Body of pancreas (tissue), 4 donors: ENCODE data around the gene AKAP6. TPM values are rescaled to one million over a fixed set of nuclear protein-coding genes. Genes with fewer than 3 reads are reported as not detected.
"Not testable (repeated sequence)": the region's sequence is repeated elsewhere in the genome, so short reads cannot be mapped to it uniquely, and the experiment has no call there.

ENCODE experiments used
- ATAC-seq: fragments of 150-250 bp; one replicate; pipeline ENCODE4 v1.9.1; 2016
- DNase-seq, 4 donors: peaks; one replicate each; pipeline ENCODE4 v3.0.0-alpha.2; 2019
- H3K27ac ChIP-seq, 4 donors: fragments of 200-600 bp; sonication (generic); 1 replicate in 3 of 4; 2 replicates in 1 of 4; pipeline versions ENCODE4 v1.5.1 to v1.6.1; 2016 to 2019; ENCODE audit warnings: mild to moderate bottlenecking in 1 of 4, mixed read lengths in 1 of 4, moderate library complexity in 1 of 4
- H3K27me3 ChIP-seq, 2 donors: fragments of 200-600 bp; sonication (generic); one replicate each; pipeline ENCODE4 v1.6.0; 2016; ENCODE audit warnings: mild to moderate bottlenecking in 1 of 2
- H3K36me3 ChIP-seq, 2 donors: fragments of 200-600 bp; sonication (generic); replicated peaks in 1 of 2; 2 replicates each; pipeline ENCODE4 v1.5.1; 2016; ENCODE audit warnings: low read depth in 2 of 2; ENCODE audit not compliant: insufficient read depth in 1 of 2
- H3K4me1 ChIP-seq: fragments of 200-600 bp; sonication (generic); one replicate; pipeline ENCODE4 v1.6.0; 2016
- H3K4me3 ChIP-seq, 2 donors: fragments of 200-600 bp; sonication (generic); 1 replicate in 1 of 2; 2 replicates in 1 of 2; pipeline ENCODE4 v1.5.1; 2016 to 2019
- H3K9me3 ChIP-seq, 3 donors: fragments of 200-600 bp; sonication (generic); 1 replicate in 2 of 3; 2 replicates in 1 of 3; pipeline ENCODE4 v1.5.1; 2016
- POLR2A ChIP-seq, 3 donors: fragments of 450-650 bp; IDR thresholded peaks; one replicate each; pipeline ENCODE4 v1.6.1; 2016; ENCODE audit warnings: antibody characterized with exemption in 3 of 3, mild to moderate bottlenecking in 2 of 3
- WGBS, 2 donors: methylation state at CpG; one replicate each; pipeline ENCODE4 v1.1.5; 2017; 5-methylcytosine and 5-hydroxymethylcytosine counted together
- intact Hi-C: fragments of 100-400 bp; cut with DNase I; formaldehyde crosslinking; loops from one replicate; pipeline ENCODE4 v1.15.1; 2023
- total RNA-seq, 2 donors: library from RNA; depleted of rRNA; stranded (reverse); fragments of >200 nt; gene quantifications; one replicate each; pipeline ENCODE4 v1.1.0, GENCODE V29; 2016
- TF ChIP-seq, protein P1 (sequence below), 7 experiments: fragments of 450-650 bp in 4 of 7; fragments of 200-600 bp in 3 of 7; sonication (generic) in 3 of 7; IDR thresholded peaks; one replicate each; pipeline ENCODE4 v1.5.1; 2016 to 2019; ENCODE audit warnings: antibody characterized with exemption in 7 of 7

The AKAP6 gene
- total RNA-seq, 2 donors from 2014 or later: 2.0 to 2.9 TPM

DNA sequence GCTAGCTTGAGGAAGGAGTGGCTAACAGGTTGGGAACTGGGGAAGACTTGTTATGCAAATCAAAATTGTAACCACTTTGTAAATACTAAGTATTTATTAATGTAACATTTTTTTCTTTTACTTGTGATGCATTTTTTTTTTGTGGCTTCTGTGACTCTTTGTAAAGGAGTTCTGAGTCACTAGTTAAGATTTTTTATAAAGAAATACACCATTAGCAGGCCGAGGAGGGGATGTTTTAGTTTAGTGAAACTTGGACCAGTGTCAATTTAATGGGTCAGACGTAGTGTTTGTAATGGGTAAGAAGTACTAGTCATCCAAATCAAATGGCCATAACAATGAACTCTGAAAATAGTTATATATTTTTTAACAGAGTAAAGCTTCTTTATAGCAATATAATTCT lies 43.1 kb downstream of the AKAP6 start:
- no peak overlapping the region for H3K27ac ChIP-seq
- ATAC-seq: no peak
- WGBS, 2 donors: 59 to 61% methylated on average over 2 of the region's 2 CpGs

DNA sequence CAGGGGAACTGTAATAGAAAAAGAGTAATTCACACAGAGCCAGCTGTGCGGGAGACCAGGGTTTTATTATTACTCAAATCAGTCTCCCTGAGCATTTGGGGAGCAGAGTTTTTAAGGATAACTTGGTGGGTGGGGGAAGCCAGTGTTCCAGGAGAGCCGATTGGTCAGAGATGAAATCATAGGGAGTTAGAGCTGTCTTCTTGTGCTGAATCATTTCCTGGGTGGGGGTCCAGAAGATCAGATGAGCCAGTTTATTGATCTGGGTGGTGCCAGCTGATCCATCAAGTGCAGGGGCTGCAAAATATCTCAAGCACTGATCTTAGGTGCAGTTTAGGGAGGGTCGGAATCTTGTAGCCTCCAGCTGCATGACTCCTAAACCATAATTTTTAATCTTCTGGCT lies 44.1 kb downstream of the AKAP6 start:
- H3K27ac ChIP-seq, ATAC-seq, DNase-seq, H3K27me3 ChIP-seq, intact Hi-C loops, H3K4me1 ChIP-seq, H3K9me3 ChIP-seq, H3K36me3 ChIP-seq, H3K4me3 ChIP-seq: not testable (repeated sequence)
- WGBS, 2 donors: 86 to 90% methylated on average over 3 of the region's 3 CpGs

More for the DNA sequence above, 43.1 kb downstream of the AKAP6 start:
- intact Hi-C loops: no loop called here
- TF ChIP-seq, protein P1, sequence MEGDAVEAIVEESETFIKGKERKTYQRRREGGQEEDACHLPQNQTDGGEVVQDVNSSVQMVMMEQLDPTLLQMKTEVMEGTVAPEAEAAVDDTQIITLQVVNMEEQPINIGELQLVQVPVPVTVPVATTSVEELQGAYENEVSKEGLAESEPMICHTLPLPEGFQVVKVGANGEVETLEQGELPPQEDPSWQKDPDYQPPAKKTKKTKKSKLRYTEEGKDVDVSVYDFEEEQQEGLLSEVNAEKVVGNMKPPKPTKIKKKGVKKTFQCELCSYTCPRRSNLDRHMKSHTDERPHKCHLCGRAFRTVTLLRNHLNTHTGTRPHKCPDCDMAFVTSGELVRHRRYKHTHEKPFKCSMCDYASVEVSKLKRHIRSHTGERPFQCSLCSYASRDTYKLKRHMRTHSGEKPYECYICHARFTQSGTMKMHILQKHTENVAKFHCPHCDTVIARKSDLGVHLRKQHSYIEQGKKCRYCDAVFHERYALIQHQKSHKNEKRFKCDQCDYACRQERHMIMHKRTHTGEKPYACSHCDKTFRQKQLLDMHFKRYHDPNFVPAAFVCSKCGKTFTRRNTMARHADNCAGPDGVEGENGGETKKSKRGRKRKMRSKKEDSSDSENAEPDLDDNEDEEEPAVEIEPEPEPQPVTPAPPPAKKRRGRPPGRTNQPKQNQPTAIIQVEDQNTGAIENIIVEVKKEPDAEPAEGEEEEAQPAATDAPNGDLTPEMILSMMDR (IDR thresholded peaks at IDR 0.05): no peak
- no peak for TF ChIP-seq POLR2A (IDR thresholded peaks at IDR 0.05)
- Histone ChIP-seq H3K27me3 (no peaks in the 10 kb centered on the region), H3K36me3 (no peaks in the 10 kb centered on the region), H3K4me3 (no peak overlapping the region), H3K9me3 (no peaks in the 10 kb centered on the region), H3K4me1 (no peaks in the 10 kb centered on the region)
- no peak for DNase-seq

DNA sequence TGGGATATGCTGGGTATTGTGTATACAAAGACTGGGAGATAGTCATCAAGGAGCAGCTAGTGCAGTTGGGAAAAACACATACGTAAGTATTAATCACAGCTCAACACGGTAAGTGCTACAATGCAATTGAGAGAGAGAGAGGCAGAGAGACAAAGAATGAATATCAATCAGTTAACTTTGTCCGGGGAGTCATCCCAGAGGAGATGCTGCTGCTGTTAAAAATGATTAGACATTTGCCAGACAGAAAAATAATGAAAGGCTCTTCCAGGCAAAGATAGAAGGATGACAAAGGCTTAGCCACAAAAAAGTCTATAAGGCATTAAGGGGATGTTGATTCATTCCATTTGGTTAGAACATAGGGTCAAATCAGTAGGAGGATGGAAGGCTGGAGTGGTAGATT lies 45.1 kb downstream of the AKAP6 start:
- no peak overlapping the region for H3K27ac ChIP-seq
- H3K36me3 ChIP-seq: no peaks in the 10 kb centered on the region
- ATAC-seq (no peak), DNase-seq (no peak)
- no peak for TF ChIP-seq POLR2A (IDR thresholded peaks at IDR 0.05)
- TF ChIP-seq, protein P1 (IDR thresholded peaks at IDR 0.05): no peak
- no peaks in the 10 kb centered on the region for H3K27me3 ChIP-seq
- no peaks in the 10 kb centered on the region for H3K9me3 ChIP-seq
- intact Hi-C loops: no loop called here
- H3K4me1 ChIP-seq: no peaks in the 10 kb centered on the region
- no peak overlapping the region for H3K4me3 ChIP-seq
- 83 to 96% methylated on average over 3 of the region's 3 CpGs for WGBS, 2 donors

DNA sequence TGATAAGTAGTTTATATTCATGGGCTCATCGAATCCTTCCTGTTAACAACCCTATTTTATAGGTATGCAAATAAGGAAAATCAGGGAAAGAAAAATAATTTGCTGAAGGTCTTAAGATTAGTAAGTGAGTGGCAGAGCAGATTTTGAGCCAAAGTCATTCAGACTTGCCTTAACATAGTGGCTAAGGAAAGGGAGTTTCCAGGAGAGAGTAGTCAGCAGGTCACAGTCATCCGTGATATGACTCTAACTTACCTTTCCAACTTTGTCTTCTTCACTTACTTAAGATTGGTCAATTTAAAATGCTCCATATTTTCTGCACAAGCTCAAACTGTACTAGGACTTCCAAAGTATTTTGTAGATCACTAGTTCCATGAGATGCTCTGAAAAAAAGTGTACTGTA lies 46.6 kb downstream of the AKAP6 start:
- ATAC-seq (no peak), DNase-seq (no peak)
- H3K9me3 ChIP-seq: no peaks in the 10 kb centered on the region
- TF ChIP-seq, protein P1 (IDR thresholded peaks at IDR 0.05): no peak
- TF ChIP-seq POLR2A (IDR thresholded peaks at IDR 0.05): no peak
- intact Hi-C loops: no loop called here
- no peaks in the 10 kb centered on the region for H3K27me3 ChIP-seq
- H3K27ac ChIP-seq: no peak overlapping the region
- H3K4me3 ChIP-seq: no peak overlapping the region
- 68 to 75% methylated on average over 2 of the region's 2 CpGs for WGBS, 2 donors
- H3K36me3 ChIP-seq: no peaks in the 10 kb centered on the region
- H3K4me1 ChIP-seq: no peaks in the 10 kb centered on the region

DNA sequence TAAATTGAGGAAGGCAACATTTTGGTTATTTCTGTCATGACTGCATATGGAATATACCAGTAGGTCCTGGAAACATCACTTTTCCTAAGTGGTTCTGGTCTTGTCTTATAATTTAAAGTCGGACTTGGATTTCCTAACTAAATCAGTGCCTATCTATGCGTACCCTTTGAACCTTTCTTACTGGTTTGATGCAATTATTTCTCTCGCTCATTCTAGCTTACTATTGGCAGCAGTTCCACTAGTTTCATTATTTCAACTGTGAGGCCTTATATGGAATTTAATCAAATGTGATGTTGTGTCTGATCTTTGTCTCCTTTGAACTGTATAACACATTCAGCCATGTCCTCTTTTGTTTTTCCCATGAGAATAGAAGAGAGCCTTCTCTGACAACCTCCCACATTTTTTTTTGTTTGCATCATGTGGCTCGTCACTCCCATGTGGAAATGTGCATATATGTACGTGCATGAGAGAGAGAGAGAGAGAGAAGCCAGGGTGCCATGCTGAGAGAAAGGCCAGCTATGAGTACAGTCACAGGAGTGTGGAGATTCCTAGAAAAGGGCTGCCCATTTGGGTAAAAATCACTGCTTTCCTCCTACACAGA lies 48.0 kb downstream of the AKAP6 start:
- ATAC-seq (no peak), DNase-seq (no peak)
- WGBS, 2 donors: 82 to 86% methylated on average over 5 of the region's 5 CpGs
- Histone ChIP-seq H3K4me1 (no peaks in the 10 kb centered on the region), H3K27ac (no peak overlapping the region), H3K27me3 (no peaks in the 10 kb centered on the region), H3K36me3 (no peaks in the 10 kb centered on the region), H3K9me3 (no peaks in the 10 kb centered on the region), H3K4me3 (no peak overlapping the region)
- TF ChIP-seq, protein P1 (IDR thresholded peaks at IDR 0.05): no peak
- no peak for TF ChIP-seq POLR2A (IDR thresholded peaks at IDR 0.05)
- intact Hi-C loops: no loop called here
